KOPT-K1 (cell line): ENCODE measurements around the gene LDLRAD4.

Experiments
- H3K27ac ChIP-seq: fragments of 200-600 bp; sonication (generic); 2 replicates; pipeline ENCODE4 v1.5.1; 2016; ENCODE audit warnings: antibody characterized with exemption, mild to moderate bottlenecking, low read depth, low read length; ENCODE audit not compliant: poor library complexity, severe bottlenecking
- H3K36me3 ChIP-seq: fragments of 200-600 bp; sonication (generic); 2 replicates; pipeline ENCODE4 v1.5.1; 2017; ENCODE audit warnings: antibody characterized with exemption, mild to moderate bottlenecking, low read length, moderate library complexity; ENCODE audit not compliant: insufficient read depth
- H3K9me3 ChIP-seq: fragments of 200-600 bp; sonication (generic); 2 replicates; pipeline ENCODE4 v1.5.1; 2017; ENCODE audit warnings: antibody characterized with exemption, low read length, mild to moderate bottlenecking; ENCODE audit not compliant: insufficient read depth, poor library complexity, severe bottlenecking

The LDLRAD4 gene

DNA sequence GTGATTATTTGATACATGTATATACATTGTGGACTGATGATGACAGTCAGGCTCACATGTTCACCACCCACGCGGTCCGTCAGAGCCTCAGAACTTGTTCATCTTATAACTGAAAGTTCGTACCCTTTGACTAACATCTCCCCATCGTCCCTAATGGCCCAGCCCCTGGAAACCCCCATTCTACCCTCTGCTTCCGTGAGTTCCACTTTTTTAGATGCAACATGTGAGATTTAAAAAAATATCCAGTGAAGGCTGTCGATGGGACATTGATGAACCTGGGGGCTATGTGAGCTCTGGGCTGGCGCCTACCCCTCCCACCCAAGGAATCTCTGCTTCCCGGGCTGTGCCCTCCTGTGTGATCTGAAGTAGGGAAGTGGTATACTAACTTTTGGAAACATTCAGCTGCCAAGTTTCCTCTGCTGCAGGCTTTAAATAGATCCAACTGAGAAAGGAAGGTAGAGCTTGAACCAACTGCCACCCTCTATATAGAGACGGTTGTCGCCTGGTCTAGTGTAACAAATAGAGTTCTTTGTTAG is 344.0 kb downstream of the LDLRAD4 start:
- H3K27ac ChIP-seq = peak overlapping the region; percentile 93
- H3K36me3 ChIP-seq = peaks cover 10% of the 10 kb centered on the region
- H3K9me3 ChIP-seq = no peaks in the 10 kb centered on the region

DNA sequence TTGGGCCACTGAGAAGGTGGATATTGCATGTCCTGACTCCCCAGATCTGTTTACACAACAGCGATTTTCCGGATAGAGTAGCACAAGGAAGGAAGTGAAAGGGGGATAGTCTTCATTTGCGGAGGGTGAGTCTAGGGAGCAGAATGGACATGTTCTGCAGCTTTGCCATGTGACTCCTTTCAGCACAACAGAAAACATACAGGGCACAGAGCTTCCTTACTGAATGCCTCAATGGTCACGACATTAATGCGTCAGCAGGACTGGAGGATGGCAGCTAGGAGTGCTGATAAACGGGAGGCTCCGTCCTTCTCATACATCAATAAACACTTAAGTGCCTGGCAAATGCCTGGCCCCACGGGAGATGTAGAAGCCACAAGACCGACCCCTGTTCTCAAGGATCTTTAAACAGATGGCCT is 344.8 kb downstream of the LDLRAD4 start:
- Histone ChIP-seq H3K36me3 (peaks cover 10% of the 10 kb centered on the region), H3K27ac (peak overlapping the region; percentile 93), H3K9me3 (no peaks in the 10 kb centered on the region)

DNA sequence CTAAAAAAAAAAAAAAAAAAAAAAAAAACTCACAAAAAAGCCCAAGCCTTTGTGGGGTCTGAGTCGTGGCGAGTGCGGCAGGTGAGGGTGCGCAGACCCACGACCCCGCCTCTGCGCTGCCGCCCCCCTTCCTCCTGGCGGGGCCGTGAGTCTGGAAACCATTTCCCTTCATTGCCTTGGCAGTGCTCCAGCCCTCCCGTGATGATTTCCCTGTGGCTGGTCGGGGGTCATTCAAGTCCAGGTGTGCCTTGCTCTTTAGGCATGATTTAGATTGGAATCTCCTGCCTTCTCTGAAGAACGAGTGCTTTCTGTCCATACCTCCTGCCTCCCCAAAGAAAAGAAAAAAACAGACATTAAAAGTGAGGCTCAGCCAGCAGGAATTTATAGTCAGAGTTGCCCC is 346.0 kb downstream of the LDLRAD4 start:
- Histone ChIP-seq H3K27ac (peak overlapping the region; percentile 93), H3K9me3 (no peaks in the 10 kb centered on the region), H3K36me3 (peaks cover 10% of the 10 kb centered on the region)

DNA sequence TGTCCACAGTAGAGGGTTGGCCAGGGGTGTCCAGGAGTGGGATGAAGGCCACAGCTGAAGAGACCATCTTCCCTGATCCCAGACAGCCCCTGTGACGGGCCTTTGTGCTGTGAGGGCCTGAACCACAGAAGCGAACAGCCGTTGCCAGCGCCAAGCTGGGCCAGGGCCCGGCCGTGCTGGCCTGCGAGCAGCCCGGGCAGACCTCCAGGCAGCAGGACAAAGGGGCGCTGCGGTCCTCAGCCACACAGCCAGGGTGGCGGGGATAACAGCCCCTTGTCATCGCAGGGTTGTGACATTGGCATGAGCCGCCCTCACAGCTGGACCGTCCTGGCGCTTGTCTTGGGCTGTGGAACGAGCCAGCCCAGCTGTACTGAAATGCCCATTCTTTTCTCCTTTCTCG is 346.7 kb downstream of the LDLRAD4 start:
- no peaks in the 10 kb centered on the region for H3K9me3 ChIP-seq
- H3K36me3 ChIP-seq = peaks cover 8% of the 10 kb centered on the region
- peak overlapping the region; percentile 93 for H3K27ac ChIP-seq

DNA sequence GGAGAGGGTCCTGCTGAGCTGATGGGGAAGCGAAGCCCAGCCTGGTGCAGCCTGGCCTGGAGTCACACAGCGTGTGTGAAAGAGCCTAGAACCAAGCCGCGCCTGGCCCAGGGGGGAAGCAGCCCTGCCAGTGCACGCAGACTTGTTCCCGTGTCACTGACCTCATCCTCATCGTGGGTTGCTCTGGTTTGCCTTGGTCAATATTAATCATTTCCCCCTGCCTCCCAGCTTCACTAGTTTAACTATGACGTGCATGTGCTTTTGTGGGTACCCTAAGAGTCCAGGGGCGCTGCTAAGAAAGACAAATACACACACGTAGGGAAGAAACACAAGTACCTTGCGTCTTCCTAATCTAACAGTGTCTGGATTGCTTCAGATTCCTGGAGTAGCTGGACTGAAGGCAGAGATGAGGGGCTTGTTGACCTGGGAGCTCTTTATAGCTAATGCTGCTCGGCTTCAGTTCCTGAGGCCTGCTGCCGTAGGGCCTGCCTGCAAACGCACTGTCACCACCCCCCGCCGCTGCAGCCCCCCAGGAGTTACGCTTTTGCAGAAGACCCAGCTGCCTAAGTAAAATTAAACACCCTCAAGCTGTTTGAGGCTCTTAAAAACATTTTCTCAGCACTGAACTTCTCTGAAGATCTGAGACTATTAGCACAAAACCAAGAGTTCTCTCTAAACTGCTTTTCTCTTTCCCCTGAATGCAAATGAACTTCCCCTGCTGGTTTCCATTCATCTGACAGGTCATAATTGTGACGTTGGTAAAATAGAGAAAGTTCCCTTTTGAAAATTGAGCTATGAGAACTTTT is 348.6 kb downstream of the LDLRAD4 start:
- Histone ChIP-seq H3K36me3 (peaks cover 4% of the 10 kb centered on the region; the same call in 1 of the 2 replicates), H3K9me3 (no peaks in the 10 kb centered on the region), H3K27ac (peak overlapping the region; percentile 93)

DNA sequence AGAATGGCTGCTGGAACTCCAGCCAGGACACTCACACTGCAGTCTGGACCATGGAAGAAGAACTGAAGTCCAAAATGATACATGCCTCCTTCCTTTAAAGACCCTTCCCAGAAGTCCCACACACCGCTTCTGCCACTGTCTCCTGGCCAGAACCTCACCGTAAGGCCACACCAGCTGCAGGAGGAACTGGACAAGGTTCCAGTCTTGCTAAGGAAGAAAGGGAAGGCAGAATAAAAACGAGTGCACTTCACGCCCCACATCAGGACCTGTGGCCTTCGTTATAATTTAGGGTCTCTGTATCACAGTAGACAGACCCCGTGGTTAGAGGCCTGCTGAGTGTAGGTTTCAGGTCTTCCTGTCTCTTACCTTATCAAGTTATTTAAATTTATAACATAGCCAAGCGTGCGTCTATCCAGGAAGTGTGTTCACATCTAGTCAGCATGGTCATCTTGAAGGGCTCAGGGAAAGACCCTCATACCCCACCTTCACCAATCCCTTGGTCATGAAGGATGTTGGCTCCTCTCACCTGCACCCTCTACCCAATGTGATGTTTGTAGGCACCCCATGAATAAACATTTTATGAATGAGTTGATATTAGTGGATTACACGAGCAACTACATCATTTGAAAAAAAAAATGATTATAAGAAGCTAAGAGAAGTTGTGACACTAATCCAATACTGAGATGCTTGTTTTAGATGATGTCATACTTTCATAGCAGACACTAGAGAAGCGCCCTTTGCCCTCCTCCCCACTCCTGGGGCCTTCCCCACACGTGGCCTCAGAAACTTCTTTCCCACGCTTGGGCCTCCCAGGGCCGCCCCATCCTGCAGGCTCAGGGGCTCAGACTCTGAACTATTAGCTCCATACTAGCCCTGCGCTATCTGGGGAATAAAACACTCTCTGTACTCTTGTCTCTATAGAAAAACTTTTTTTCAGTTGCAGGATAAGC is 350.2 kb downstream of the LDLRAD4 start:
- H3K27ac ChIP-seq = peak overlapping the region; percentile 93
- H3K9me3 ChIP-seq = no peaks in the 10 kb centered on the region

DNA sequence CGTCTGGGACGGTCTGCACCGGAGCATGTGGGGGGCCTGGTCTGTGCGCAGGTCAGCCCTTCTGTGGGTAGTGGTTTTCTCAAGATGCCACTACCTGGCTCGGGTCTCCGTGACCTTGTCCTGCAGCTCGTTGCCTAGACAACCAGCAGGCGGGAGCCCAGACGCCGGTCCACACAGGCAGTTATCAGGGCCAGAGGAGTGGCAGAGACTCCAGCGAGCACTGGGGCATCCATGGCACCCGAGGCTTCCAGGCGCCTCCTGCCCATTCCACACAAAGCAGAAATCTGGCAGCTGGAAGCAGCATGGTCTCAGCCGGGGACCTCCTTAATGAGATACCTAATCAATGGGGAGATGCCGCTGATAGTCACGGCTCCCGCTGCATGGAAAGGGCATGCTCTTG is 351.7 kb downstream of the LDLRAD4 start:
- H3K36me3 ChIP-seq = peaks cover 18% of the 10 kb centered on the region
- peak overlapping the region; percentile 93 for H3K27ac ChIP-seq
- H3K9me3 ChIP-seq = no peaks in the 10 kb centered on the region

More for the DNA sequence above, 350.2 kb downstream of the LDLRAD4 start:
- H3K36me3 ChIP-seq = peaks cover 11% of the 10 kb centered on the region

DNA sequence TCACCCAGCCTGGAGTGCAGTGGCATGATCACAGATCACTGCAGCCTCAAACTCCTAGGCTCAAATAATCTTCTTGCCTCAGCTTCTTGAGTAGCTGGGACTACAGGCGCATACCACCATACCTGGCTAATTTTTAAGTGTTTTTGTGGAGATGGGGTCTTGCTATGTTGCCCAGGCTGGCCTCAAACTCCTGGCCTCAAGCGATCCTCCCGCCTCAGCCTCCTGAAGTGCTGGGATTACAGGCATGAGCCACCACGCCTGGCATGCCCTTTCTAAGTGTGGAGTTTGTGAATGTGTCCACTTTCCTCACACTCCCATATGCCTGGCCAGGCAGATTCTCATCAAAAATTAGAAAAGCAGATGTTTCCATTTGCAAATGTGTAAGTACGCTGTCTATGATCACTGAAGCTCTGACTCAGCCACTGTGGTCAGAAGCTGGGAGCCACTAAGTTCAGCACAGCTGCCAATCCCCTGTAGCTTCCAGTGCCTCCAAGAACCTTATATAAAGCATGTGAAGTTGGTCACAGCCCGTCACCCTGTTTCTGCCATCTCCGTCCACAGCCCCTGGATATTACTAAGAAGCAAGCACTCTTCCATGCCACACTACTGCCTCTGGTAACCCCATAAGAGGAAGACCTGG is 352.4 kb downstream of the LDLRAD4 start:
- peak overlapping the region; percentile 93 for H3K27ac ChIP-seq
- peaks cover 18% of the 10 kb centered on the region for H3K36me3 ChIP-seq
- H3K9me3 ChIP-seq = no peaks in the 10 kb centered on the region

DNA sequence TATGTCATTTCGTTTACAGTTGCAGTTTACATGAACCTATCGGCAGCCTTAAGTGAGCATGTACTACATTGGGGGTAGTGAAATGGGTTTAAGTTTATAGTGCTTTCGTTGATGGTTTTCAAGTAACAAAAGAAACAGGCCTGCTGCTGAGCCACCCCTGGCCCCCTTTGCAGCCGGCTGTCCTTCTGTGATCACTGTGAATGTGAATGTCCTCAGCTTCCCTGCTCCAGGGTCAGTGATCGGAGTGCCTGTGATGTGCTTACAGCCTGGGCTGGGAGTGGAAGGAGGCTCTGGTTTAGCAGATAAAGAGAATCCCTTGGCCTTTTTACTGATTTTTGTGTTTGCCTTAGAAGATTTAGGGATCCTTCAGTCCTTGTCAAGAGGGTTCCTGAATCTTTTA is 353.6 kb downstream of the LDLRAD4 start:
- Histone ChIP-seq H3K9me3 (no peaks in the 10 kb centered on the region), H3K27ac (no peak overlapping the region), H3K36me3 (peaks cover 18% of the 10 kb centered on the region)

DNA sequence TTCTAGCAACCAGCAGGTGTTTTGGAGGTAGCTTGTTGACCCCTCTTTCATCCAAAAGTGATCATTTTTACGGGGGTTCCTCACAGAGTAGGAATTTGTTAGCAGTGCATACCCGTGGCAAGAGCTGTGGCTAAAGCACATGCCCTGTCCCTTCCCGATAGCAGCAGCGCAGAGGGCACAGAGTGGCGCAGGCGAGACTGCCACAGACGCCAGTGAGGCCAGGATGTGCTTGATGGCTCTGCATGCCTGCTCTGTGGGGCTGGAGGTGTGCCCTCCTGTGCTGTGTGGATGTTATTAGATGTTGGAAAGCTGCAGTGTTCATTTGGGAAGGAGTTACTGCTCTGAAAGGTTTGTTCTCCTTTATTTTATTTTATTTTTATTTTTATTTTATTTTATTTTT is 354.2 kb downstream of the LDLRAD4 start:
- Histone ChIP-seq H3K36me3 (peaks cover 18% of the 10 kb centered on the region), H3K27ac (no peak overlapping the region), H3K9me3 (no peaks in the 10 kb centered on the region)

DNA sequence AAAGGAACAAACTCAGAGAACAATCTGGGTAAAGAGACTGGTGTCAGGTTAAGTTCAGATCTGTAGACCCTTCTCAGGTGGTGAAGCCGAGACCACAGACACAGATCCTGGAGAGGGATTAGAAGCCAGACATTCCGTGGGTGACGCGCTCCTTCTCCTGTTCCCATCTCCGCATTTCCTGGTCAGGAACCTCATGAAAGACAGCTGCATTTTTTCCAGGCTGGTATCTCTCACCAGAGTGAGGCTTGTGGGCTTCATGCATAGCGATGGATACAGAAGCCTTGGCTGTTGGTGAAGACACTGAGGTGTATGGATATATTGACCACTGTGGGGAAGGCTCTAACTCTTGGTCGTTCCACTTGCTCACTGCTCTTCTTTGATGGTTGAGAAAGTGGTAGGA is 355.2 kb downstream of the LDLRAD4 start:
- peaks cover 18% of the 10 kb centered on the region for H3K36me3 ChIP-seq
- no peak overlapping the region for H3K27ac ChIP-seq
- no peaks in the 10 kb centered on the region for H3K9me3 ChIP-seq

DNA sequence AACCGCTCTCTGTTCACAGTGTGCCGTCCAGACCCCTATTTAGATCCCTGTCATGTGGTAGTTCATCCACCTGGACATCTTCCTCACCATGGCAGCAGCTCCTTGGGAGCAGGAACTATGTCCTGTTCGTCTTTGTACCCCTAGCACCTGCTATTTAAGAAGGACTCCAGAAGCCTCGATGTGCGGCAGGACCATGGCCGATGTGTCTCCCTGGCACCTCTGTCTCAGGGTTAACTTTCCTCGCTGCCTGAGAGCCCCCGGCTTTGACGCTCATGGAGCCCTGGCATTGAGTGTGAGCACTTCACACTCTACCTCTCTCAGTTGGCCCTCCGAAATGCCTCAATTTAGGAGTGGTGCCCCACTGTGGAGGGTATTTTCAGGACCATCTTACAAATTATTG is 355.8 kb downstream of the LDLRAD4 start:
- no peaks in the 10 kb centered on the region for H3K9me3 ChIP-seq
- peaks cover 18% of the 10 kb centered on the region for H3K36me3 ChIP-seq
- H3K27ac ChIP-seq = no peak overlapping the region

DNA sequence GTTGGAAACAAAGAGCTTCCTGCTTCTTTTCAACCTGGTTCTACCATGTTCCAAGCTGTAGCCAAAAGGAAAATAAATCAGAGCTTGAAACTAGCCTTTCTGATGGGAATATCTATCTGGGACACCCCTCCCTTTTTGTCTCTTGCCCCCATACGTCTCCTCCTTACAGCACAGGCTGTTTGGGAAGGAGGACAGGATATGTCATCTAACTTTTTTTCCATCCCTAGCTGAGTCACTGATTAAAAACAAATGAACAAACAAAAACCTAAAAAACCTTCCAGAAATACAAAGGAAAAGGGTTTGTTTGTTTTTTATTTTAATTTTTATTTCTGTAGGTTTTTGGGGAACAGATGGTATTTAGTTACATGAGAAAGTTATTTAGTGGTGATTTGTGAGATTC is 356.2 kb downstream of the LDLRAD4 start:
- H3K9me3 ChIP-seq = no peaks in the 10 kb centered on the region
- peaks cover 18% of the 10 kb centered on the region for H3K36me3 ChIP-seq
- no peak overlapping the region for H3K27ac ChIP-seq

DNA sequence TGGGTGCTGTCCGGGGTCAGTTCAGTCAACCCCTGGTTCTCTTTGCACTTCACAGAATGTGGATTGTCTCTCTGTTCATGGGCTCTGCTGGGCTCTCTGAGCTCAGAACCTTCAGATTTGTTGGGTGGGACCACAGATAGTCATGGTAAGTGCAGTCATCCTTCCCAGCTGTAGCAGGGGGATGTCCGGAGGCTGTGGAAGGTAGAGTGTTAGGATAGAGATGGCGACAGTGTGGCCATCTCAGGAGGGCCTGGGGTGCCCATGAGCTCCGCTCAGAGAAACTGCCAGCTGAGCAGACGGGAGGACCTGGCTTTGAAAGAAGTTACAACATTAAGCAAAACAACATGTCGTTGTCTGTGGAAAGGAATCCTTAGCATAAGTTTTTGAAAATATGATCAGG is 358.0 kb downstream of the LDLRAD4 start:
- Histone ChIP-seq H3K9me3 (no peaks in the 10 kb centered on the region), H3K27ac (peak overlapping the region; percentile 67), H3K36me3 (peaks cover 18% of the 10 kb centered on the region)
